22Rv1 (cell line): Measurements from ENCODE around the gene SLC48A1.

Source experiments
- ZFX ChIP-seq: fragments of 450-650 bp; IDR thresholded peaks from 2 replicates; pipeline ENCODE4 v1.6.1; 2017; ENCODE audit warnings: antibody characterized with exemption, borderline replicate concordance
- TF ChIP-seq, protein P1 (sequence below): fragments of 450-650 bp; IDR thresholded peaks from 2 replicates; pipeline ENCODE4 v1.5.1; 2017; ENCODE audit warnings: mild to moderate bottlenecking

- TF ChIP-seq, protein P1, sequence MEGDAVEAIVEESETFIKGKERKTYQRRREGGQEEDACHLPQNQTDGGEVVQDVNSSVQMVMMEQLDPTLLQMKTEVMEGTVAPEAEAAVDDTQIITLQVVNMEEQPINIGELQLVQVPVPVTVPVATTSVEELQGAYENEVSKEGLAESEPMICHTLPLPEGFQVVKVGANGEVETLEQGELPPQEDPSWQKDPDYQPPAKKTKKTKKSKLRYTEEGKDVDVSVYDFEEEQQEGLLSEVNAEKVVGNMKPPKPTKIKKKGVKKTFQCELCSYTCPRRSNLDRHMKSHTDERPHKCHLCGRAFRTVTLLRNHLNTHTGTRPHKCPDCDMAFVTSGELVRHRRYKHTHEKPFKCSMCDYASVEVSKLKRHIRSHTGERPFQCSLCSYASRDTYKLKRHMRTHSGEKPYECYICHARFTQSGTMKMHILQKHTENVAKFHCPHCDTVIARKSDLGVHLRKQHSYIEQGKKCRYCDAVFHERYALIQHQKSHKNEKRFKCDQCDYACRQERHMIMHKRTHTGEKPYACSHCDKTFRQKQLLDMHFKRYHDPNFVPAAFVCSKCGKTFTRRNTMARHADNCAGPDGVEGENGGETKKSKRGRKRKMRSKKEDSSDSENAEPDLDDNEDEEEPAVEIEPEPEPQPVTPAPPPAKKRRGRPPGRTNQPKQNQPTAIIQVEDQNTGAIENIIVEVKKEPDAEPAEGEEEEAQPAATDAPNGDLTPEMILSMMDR, result peak; percentile 99
- no peak for TF ChIP-seq ZFX
Observed at GRCh38 chr12:47779301-47779942, 6.4 kb downstream of the SLC48A1 start.
